GM13977 (cell line): ENCODE measurements around the gene PLA2G4C.

Source experiments
- DNase-seq: peaks from one replicate; pipeline ENCODE4 v3.0.0; 2012; ENCODE audit warnings: low spot score
- in situ Hi-C: fragments of 300-500 bp; cut with MboI; formaldehyde crosslinking; loops from one replicate; pipeline ENCODE4 v1.12.0; 2022; ENCODE audit warnings: low sequenced_read_pairs, low pct_unique_long_range_greater_than_20kb, mixed read lengths, inconsistent platforms; ENCODE audit not compliant: unreplicated experiment
- TF ChIP-seq, protein P1 (sequence below): IDR thresholded peaks from 2 replicates; pipeline ENCODE4 v1.5.1; 2012; ENCODE audit warnings: mild to moderate bottlenecking, control low read depth; ENCODE audit not compliant: insufficient read depth; ENCODE audit errors: extremely low read depth, missing control alignments

The PLA2G4C gene

DNA sequence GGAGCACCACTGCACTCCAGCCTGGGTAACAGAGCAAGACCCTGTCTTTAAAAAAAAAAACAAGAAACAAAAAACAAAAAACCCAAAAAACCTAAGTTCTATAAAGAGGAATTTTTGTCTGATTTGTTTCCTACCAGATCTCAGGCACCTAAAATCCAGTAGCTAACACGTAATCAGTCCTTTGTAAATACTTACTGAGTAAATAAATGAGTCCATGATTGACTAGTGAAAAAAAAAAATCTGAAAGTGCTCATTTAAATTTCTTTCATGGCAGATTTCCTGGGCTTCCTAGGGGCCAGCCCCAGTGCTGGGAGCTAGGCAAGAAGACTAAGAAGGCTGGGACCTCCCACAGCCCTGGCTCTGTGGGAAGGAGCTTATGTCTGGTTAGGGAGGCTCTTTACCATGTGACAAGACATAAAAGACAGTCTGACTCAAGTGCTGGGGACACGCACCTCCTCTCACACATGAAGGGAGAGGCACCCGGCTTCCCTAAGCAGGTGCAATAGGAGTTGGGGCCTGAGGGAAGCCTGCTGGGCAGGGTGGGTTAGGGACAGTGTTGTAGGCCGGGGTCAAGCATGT is 37.1 kb upstream of the PLA2G4C start:
- TF ChIP-seq, protein P1, sequence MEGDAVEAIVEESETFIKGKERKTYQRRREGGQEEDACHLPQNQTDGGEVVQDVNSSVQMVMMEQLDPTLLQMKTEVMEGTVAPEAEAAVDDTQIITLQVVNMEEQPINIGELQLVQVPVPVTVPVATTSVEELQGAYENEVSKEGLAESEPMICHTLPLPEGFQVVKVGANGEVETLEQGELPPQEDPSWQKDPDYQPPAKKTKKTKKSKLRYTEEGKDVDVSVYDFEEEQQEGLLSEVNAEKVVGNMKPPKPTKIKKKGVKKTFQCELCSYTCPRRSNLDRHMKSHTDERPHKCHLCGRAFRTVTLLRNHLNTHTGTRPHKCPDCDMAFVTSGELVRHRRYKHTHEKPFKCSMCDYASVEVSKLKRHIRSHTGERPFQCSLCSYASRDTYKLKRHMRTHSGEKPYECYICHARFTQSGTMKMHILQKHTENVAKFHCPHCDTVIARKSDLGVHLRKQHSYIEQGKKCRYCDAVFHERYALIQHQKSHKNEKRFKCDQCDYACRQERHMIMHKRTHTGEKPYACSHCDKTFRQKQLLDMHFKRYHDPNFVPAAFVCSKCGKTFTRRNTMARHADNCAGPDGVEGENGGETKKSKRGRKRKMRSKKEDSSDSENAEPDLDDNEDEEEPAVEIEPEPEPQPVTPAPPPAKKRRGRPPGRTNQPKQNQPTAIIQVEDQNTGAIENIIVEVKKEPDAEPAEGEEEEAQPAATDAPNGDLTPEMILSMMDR: no peak
- in situ Hi-C loops: loop anchor here (25.0 kb wide), 1 partner anchor 185 kb away; no protein-coding TSS in a partner anchor
- DNase-seq: no peak

DNA sequence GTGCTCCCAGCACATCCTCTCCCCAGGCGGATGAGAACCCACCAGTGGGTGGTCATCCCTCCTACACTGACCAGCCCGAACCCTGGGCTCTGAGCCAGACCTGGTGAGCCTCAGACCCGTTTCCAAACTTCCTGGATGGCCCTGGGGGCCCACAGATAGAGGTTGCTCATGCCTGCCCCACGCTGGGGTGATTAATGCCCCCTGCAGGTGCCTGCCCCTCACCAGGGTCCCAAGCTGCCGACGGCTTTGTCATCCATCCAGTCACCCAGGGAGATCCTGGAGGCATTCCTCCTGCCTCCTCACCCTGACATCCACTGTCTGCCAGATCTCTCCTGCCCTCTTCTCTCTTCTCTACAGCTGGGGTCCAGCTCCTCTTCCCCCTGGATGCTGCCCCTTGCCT is 28.4 kb upstream of the PLA2G4C start:
- in situ Hi-C loops: loop anchor here (25.0 kb wide), 1 partner anchor 177 kb away; no protein-coding TSS in a partner anchor
- no peak for DNase-seq
- TF ChIP-seq, protein P1: no peak

DNA sequence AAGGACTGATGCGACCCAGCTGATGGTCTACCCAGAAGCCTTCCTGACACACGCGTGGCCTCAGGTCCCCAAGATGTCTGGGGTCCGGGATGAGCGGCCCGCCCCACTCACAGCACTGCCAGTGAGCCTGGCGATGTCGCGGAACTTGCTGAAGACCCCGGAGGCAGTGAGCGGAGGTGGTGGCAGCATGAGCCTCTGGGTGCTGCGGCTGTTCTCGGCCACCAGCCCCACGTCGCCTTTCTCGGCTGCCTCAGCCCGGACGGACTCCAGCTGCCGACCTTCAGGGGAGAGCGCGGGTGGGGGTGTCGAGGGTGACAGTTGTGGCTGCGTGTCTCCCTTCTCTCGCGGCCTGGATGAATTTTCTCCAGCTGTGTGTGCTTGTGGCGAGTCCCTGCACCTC is 26.8 kb upstream of the PLA2G4C start:
- TF ChIP-seq, protein P1: no peak
- in situ Hi-C loops: loop anchor here (25.0 kb wide), 1 partner anchor 175 kb away; no protein-coding TSS in a partner anchor
- no peak for DNase-seq

DNA sequence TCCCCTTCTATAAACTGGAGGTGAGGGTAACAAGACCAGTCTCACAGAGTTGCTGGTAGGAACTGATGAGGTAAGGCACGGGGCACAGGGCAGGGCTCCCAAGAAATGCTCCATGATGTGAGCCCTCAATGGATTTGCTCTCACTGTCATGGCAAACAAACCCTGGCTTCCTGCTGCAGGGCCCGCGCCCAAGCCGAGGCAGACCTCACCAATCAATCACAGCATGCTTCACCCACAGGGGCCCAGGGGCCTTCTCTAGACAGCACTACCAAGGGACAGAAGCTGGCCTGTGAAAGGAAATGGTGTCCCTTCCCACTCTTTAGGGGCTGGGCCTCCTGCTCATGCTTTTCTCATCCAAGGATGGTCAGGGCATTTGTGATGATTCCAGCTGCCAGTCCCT is 25.9 kb upstream of the PLA2G4C start:
- in situ Hi-C loops: loop anchor here (25.0 kb wide), 1 partner anchor 174 kb away; no protein-coding TSS in a partner anchor

DNA sequence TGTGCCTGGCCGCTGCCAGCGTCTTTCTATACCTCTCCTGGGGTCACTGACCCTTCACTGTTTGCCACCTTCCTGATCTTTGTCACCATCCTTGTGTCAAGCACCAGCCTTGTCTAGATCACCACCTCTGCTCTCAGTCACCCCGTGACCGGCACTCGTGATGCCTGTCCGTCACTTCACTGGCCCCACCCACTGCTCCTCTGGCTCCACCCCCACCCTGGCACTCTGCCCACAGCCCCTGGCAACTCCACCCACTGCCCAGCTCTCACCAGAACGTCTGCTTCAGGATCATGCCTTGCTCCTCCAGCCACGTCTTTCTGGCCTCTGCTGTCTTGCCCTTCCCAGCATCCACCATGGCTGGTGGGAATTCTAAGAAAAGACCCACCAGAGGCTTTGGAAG is 24.8 kb upstream of the PLA2G4C start:
- in situ Hi-C loops: loop anchor here (25.0 kb wide), 1 partner anchor 173 kb away; no protein-coding TSS in a partner anchor
- DNase-seq: no peak

More for the DNA sequence above, 25.9 kb upstream of the PLA2G4C start:
- TF ChIP-seq, protein P1: no peak
- no peak for DNase-seq

GRCh38 chr19:48133094-48133493 is 22.5 kb upstream of the PLA2G4C start:
- TF ChIP-seq, protein P1: no peak
- in situ Hi-C loops: loop anchor here (25.0 kb wide), 1 partner anchor 171 kb away; no protein-coding TSS in a partner anchor
- DNase-seq: no peak

More for the DNA sequence above, 24.8 kb upstream of the PLA2G4C start:
- TF ChIP-seq, protein P1: no peak

GRCh38 chr19:48127561-48127960 is 16.9 kb upstream of the PLA2G4C start:
- in situ Hi-C loops: loop anchor here (25.0 kb wide), 1 partner anchor 165 kb away; no protein-coding TSS in a partner anchor
- no peak for DNase-seq
- TF ChIP-seq, protein P1: no peak
